GM18511 (cell line): ENCODE results near the gene ARMC2.

Experiments
- ATAC-seq: cut with Tn5 transposase; IDR thresholded peaks from one replicate; pipeline ENCODE4 v1.9.1; 2021; ENCODE audit warnings: mild to moderate bottlenecking, moderate library complexity; ENCODE audit not compliant: unreplicated experiment

ARMC2 gene

DNA sequence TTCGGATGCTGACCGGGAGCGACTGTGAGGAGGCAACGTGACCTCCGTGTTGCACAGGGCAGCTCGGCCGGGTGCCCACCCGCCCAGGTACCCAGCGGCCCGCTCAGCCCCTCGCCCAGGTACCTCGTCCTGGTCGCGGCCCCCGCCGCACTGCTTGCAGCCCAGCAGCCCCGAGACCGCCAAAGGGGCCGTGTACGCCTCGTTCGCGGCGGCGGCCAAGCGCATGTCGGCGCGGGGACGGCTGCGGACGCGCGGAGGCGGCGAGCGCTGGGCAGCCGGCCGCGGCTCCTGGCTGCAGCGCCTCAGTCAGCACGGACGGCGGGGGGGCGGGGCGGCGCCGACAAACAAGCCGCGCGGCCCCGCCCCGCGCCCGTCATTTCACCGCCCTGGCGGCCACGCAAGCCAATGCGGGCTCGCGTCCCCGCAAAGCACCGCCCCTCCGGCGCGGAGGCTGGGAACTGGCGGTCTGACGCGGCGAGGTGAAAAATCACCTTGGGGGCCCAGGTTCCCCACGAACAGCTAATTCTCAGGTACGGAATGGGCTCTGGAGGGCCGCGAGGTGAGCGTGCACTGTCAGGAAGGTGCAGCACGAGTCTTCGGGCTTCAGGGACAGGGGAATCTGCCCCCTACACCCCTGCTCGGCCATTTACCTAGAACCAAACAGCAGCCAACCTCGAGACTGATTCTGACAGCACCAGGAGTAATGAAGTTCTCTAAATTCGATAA lies 161.2 kb downstream of the ARMC2 start:
- peak; percentile 91 for ATAC-seq

DNA sequence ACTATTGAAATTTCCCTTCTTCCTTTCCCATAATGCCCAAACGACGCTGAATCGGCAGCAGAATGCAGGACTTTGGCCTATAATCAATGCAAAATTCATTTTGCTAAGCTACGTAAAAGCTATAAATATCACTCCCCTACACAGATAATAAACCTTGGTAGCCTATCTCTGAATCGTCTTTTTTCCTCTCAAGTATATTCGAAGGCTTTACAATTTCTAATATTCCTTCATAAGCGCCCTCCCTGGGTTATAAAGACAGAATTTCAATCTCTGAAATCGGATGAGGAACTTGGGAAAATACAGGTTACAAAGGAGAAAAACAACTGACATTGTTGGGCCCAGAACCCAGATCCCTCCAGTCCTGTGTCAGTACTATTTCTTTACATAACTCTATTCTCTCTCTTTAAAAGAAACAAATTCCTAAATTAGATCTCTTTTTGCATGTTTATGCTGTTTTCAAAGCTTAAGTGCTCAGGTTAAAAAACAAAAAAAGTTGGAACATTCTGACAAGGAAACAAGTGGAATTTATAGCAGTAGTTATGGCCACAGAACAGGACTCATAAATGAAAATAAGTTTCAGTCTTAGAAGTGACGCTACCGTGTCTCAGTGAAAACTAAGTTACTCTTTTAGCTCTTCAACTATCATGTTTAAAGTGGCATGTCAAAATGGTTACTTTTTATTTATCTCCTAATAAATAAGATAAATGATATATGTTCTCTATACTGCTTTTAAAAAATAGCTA lies 161.9 kb downstream of the ARMC2 start:
- no peak for ATAC-seq

DNA sequence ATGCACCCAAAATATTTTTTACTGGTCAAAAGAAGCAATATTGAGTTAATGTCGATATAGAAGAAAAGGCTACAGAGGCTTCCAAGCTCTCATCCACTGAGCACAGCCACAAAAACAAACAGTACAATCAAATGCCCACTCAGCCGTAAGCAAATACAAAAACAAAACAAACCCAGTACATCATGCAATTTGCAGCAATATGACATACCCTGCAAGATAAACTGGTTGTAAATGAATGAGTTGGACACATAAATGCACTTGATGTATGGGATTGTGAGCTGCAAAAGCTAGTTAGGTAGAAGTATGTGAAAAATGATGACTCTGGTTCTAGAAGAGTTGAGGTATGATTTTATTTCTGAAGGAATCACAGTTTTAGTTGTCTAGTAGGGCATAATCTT lies 162.5 kb downstream of the ARMC2 start:
- no peak for ATAC-seq

DNA sequence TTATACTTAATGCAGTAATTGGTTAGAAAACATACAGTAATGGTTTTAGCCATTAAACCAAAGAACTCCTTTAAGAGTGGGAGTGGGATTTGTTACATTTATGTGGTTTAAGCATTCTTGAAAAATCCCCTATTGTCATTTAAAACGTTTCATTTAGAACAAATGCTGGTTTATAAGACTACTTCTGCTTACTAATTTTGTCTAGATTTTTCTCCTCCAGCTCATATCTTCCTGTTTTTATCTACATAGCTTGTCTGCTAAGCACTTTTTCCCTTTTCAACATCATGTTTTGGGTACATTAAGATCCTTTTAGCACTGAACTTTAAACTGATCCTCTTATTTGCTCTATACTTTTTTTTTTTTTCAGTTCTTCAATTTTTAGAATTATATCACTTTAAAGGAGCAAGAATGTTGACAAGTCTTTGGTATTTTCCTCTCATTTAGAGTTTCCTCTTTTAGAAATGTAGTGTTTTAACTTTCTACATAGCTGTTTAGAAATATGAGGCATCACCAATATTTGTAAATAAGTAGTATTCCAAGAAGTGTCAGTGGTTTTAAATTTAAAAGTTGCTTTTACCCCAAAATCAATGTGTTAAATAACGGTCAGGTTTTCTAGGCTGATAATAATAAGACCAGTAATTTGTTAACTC lies 165.6 kb downstream of the ARMC2 start:
- ATAC-seq = no peak

DNA sequence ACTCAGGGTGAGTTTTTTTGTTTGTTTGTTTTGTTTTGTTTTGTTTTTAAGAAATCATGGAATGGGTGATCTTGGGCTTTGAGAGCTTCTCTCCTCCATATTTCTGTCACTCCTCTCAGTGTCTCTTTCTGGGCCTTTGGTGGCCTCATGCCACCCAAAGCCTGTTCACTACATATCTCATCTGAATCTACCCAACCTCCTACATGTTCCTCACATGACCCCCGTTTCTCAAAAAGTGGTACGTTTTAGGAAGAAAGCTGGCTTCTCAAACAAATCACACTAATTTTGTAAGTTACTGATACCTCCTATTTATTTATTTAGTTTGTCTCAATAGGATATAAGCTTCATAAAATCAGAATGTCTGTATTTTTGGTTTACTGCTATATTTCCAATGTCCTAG lies 166.4 kb downstream of the ARMC2 start:
- ATAC-seq = no peak

DNA sequence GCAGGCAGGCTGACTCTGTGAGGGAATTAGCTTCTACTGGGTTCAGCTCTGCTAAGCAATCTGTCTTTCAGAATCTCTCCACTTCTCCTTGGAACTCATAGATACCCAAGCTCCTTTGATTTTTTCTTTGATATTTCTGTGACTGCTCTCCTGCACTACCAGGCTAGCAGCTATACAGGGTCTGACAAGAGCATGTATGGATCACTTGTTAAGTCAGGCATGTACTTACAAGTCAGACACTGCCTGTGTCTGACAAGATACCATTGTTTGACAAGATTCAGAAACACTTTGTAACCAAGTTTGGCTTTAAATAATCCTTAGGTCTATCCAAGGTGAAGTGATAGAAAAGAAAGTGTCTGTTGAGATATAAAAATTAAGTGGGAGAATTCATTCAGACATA lies 167.0 kb downstream of the ARMC2 start:
- no peak for ATAC-seq

DNA sequence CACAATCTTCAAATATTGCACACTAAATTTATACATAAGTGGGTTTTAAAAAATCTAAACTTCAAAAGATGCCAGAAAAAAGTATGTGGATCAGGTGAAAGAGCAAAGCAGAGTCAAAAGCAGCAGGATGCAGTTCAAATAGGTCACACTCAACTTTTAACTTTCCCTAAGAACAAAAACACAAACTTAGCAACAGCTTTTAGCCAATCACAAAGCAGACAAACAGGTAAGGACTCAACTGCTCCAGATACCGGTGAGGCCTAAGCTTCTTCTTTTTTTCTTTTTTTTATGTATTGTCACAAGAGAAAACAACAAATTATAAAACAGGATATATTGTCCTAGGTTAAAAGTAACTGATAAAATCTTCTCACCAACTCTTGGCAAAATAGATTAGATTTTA lies 171.7 kb downstream of the ARMC2 start:
- no peak for ATAC-seq

DNA sequence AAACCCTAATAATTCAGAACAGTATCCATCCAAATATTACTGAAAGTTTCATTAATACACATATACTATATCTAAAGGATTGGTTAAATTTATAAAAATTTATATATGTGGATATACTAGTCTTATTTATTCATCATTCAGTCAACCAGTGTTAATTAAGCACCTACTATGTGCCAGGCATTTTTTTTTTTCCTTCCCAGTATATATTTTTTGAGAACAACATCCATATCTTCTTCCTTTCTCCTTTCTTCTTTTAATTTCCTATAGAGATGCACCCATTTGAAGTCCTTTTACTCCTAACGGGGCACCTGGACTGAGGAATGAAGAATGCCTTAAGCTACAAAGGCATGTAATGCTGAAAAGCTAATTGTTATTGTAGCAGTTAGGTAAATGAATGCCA lies 173.6 kb downstream of the ARMC2 start:
- ATAC-seq = no peak

DNA sequence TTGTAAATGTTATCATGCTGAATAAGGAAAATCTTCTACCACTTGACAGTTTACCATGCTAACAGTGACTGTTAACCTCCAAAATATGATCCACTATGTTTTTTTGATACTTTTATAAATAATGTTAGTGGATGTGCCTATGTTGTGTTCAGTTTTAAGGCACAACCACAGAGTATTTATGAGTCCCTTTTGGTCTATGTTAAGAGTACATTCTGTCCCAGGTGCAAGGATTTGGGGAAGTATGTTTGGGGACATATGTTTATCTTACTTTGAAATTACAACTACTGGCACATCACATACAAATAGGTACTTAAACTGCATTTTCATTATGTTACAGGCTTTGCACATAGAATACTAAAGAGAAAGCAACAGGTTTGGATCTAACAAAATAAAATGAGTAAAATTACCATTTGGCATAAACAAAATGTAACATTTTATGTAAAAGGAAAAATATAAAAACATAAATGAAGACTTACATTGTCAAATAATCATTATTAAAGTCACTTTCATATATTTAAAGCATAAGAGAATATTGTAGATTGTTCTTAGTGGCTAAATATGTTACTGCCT lies 175.2 kb downstream of the ARMC2 start:
- no peak for ATAC-seq
